ENCODE results near the gene ALK. TPM values are rescaled to one million over a fixed set of nuclear protein-coding genes. Genes with fewer than 3 reads are reported as not detected.

Gene ALK
- total RNA-seq, 1 experiment from 2014 or later = not detected

- Mint-ChIP-seq H3K27me3 (ENCODE audit: low read depth) (no peaks in the 10 kb centered on the region), H3K36me3 (ENCODE audit: insufficient read depth in 1 of 3, low read depth in 3 of 3) (no peaks in the 10 kb centered on the region), H3K27ac (no peak overlapping the region), H3K4me1 (peaks cover 8% of the 10 kb centered on the region in 2 experiments; a peak in 3 of 4 replicates), H3K9me3 (no peaks in the 10 kb centered on the region), H3K4me3 (no peak overlapping the region)
- Histone ChIP-seq H2BK15ac (ENCODE audit: low read depth, low read length) (no peak overlapping the region), H4K8ac (replicated peaks; ENCODE audit: insufficient read length, low read depth, low read length) (no peak overlapping the region), H2AFZ (ENCODE audit: low read length) (no peak overlapping the region), H3T11ph (ENCODE audit: low read length) (no peak overlapping the region), H2BK12ac (ENCODE audit: insufficient read length, low read depth, low read length) (no peak overlapping the region), H3K27ac (ENCODE audit: insufficient read length, low read depth, low read length) (no peak overlapping the region), H4K5ac (ENCODE audit: insufficient read length, low read depth, low read length) (no peak overlapping the region), H3K14ac (ENCODE audit: insufficient read depth, low read length) (no peak overlapping the region), H4K91ac (ENCODE audit: insufficient read length, low read depth, low read length) (no peak overlapping the region), H3K79me2 (ENCODE audit: insufficient read depth, low read length) (no peaks in the 10 kb centered on the region), H4K20me1 (ENCODE audit: control insufficient read depth, insufficient read depth, insufficient read length) (no peaks in the 10 kb centered on the region), H3K4me1 (ENCODE audit: insufficient read depth, low read length) (no peaks in the 10 kb centered on the region), H3K56ac (ENCODE audit: insufficient read length, low read depth, low read length) (no peak overlapping the region), H2BK20ac (ENCODE audit: low read depth, low read length, poor library complexity, severe bottlenecking) (no peak overlapping the region), H3K23ac (ENCODE audit: insufficient read length, low read depth, low read length) (no peak overlapping the region), H2BK120ac (ENCODE audit: low read depth, low read length, poor library complexity, severe bottlenecking) (no peak overlapping the region), H3K4ac (ENCODE audit: low read depth, low read length) (no peak overlapping the region), H3K27me3 (ENCODE audit: insufficient read depth, low read length) (no peaks in the 10 kb centered on the region), H3K9ac (ENCODE audit: extremely low read depth, insufficient read length, low read length) (no peak overlapping the region), H2BK5ac (ENCODE audit: insufficient read length, low read length) (no peak overlapping the region), H3K79me1 (ENCODE audit: insufficient read depth, low read depth, low read length, poor library complexity, severe bottlenecking) (no peaks in the 10 kb centered on the region), H3K18ac (ENCODE audit: insufficient read length, low read depth, low read length) (no peak overlapping the region), H2AK5ac (ENCODE audit: insufficient read length, low read length) (no peak overlapping the region), H3K23me2 (ENCODE audit: insufficient read length, low read depth, low read length, poor library complexity, severe bottlenecking) (no peaks in the 10 kb centered on the region), H3K4me2 (ENCODE audit: insufficient read depth, insufficient read length, low read length) (no peak overlapping the region), H3K9me3 (ENCODE audit: control insufficient read depth, low read depth, low read length) (no peaks in the 10 kb centered on the region)
- no peak for TF ChIP-seq CTCF (conservative IDR thresholded peaks at IDR 0.05)
- WGBS (ENCODE audit: extremely low coverage, insufficient read length, low lambda C conversion rate) = no CpG with 5 or more reads among the region's 2 CpGs
- DNase-seq = no peak
Observed at GRCh38 chr2:29492701-29493100, 428.7 kb downstream of the ALK start.
